Left ventricle myocardium inferior (tissue), 1 donor: ENCODE measurements around the gene DONSON. TPM values are rescaled to one million over a fixed set of nuclear protein-coding genes. Genes with fewer than 3 reads are reported as not detected.
A peak's percentile ranks its signal among the peaks of the same experiment; 100 is the strongest.
"Not testable (repeated sequence)": the region's sequence is repeated elsewhere in the genome, so short reads cannot be mapped to it uniquely, and the experiment has no call there.

ENCODE experiments used
- DNase-seq: peaks from one replicate; pipeline ENCODE4 v3.0.0-alpha.2; 2020
- H3K27ac ChIP-seq: fragments of 200-600 bp; replicated peaks from 2 replicates; pipeline ENCODE4 v1.8.0; 2021
- H3K27me3 ChIP-seq: fragments of 200-600 bp; 2 replicates; pipeline ENCODE4 v1.8.0; 2021; ENCODE audit warnings: low read depth
- H3K36me3 ChIP-seq: fragments of 200-600 bp; 2 replicates; pipeline ENCODE4 v1.8.0; 2021
- H3K4me1 ChIP-seq: fragments of 200-600 bp; 2 replicates; pipeline ENCODE4 v1.8.0; 2021
- H3K4me3 ChIP-seq: fragments of 200-600 bp; 2 replicates; pipeline ENCODE4 v1.8.0; 2021; ENCODE audit warnings: mild to moderate bottlenecking, moderate library complexity
- H3K9me3 ChIP-seq: fragments of 200-600 bp; replicated peaks from 2 replicates; pipeline ENCODE4 v1.8.0; 2021
- CTCF ChIP-seq: fragments of 200-600 bp; IDR thresholded peaks from 2 replicates; pipeline ENCODE4 v1.8.0; 2021; ENCODE audit warnings: antibody characterized with exemption, mild to moderate bottlenecking, borderline replicate concordance
- intact Hi-C: fragments of 100-400 bp; cut with micrococcal nuclease; formaldehyde crosslinking; loops from one replicate; pipeline ENCODE4 v1.11.0; 2022
- total RNA-seq: library from RNA; stranded (reverse); fragmentation: NEBNext Ultra II Directional; extraction: Animal tissue kit (Norgen Biotek cat#: 25700); gene quantifications from one replicate; pipeline ENCODE4 v1.2.1, GENCODE V29; 2021
- donor health status: DM: no; HTN: yes; CAD: no; lungs with severe emphysema.

Gene DONSON
- total RNA-seq, 1 donor from 2014 or later, result 6.9 TPM

DNA sequence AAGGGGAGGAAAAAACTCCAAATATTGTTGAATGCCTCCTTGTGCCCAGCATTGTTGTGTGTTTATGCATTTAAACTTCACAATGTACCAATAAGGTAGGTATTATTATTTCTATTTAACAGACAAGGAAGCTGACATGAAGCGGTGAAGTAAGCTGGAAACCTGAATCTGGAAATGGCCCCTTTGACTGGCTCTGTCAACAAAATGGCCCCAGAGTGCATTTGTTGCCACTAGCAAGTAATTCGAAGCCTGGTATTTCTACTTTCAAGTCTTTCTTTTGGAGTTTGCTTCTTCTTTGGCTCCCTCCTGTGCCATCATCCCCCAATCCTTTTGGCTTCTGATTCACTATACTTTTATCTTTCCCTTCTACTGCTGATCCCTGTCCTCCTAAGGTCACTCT lies 29.9 kb upstream of the DONSON start:
- H3K4me1 ChIP-seq, result no peaks in the 10 kb centered on the region
- H3K4me3 ChIP-seq, result no peak overlapping the region
- TF ChIP-seq CTCF, result no peak
- intact Hi-C loops, result no loop called here
- H3K27me3 ChIP-seq, result no peaks in the 10 kb centered on the region
- no peaks in the 10 kb centered on the region for H3K9me3 ChIP-seq
- no peak overlapping the region for H3K27ac ChIP-seq
- H3K36me3 ChIP-seq, result peaks cover 61% of the 10 kb centered on the region
- DNase-seq, result no peak

GRCh38 chr21:33617565-33617964 lies 29.1 kb upstream of the DONSON start:
- intact Hi-C loops, H3K9me3 ChIP-seq, H3K27ac ChIP-seq, H3K4me1 ChIP-seq, H3K27me3 ChIP-seq, DNase-seq, H3K4me3 ChIP-seq: not testable (repeated sequence)
- H3K36me3 ChIP-seq, result peaks cover 61% of the 10 kb centered on the region

GRCh38 chr21:33611006-33611744 lies 22.7 kb upstream of the DONSON start:
- intact Hi-C loops, result no loop called here
- Histone ChIP-seq H3K9me3 (no peaks in the 10 kb centered on the region), H3K36me3 (peaks cover 65% of the 10 kb centered on the region), H3K27ac (no peak overlapping the region), H3K27me3 (no peaks in the 10 kb centered on the region), H3K4me1 (no peaks in the 10 kb centered on the region), H3K4me3 (no peak overlapping the region)
- DNase-seq, result no peak
- TF ChIP-seq CTCF, result no peak

DNA sequence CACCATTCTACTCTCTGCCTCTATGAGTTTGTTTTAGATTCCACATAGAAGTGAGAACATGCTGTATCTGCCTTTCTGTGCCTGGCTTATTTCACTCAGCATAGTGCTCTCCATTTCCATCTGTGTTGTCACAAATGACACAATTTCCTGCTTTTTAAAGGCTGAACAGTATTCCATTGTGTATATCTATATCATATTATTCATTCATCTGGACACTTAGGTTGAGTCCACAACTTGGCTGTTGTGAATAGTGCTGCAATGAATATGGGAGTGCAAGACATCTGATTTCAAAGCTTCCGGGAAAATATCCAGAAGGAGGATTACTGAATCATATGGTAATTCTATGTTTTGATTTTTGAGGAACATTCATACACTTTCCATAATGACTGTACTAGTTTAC lies 20.1 kb upstream of the DONSON start:
- intact Hi-C loops, result no loop called here
- Histone ChIP-seq H3K27ac (no peak overlapping the region), H3K36me3 (peaks cover 56% of the 10 kb centered on the region), H3K4me3 (no peak overlapping the region), H3K4me1 (no peaks in the 10 kb centered on the region), H3K9me3 (no peaks in the 10 kb centered on the region), H3K27me3 (no peaks in the 10 kb centered on the region)
- no peak for DNase-seq
- TF ChIP-seq CTCF, result no peak

DNA sequence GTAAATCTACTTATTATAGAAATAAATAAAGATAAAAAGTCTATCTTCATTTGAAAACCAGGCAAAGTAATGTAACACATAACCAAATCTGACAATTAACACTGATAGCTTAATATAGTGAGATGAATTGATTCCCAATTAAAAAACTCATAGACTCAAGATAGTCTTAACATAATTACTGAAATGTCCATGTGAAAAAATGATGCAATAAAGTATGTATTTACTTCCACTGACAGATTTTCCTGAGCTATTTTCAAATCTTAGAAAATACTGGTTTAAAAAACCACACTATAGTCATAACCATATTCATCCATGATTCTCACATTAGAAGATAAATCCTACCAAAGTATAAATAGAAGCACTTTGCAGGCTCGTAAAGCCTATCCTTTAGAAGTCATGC lies 9.6 kb upstream of the DONSON start:
- Histone ChIP-seq H3K9me3 (no peaks in the 10 kb centered on the region), H3K4me1 (no peaks in the 10 kb centered on the region), H3K36me3 (peaks cover 91% of the 10 kb centered on the region), H3K27ac (no peak overlapping the region), H3K4me3 (no peak overlapping the region), H3K27me3 (no peaks in the 10 kb centered on the region)
- TF ChIP-seq CTCF, result no peak
- no peak for DNase-seq
- intact Hi-C loops, result no loop called here

DNA sequence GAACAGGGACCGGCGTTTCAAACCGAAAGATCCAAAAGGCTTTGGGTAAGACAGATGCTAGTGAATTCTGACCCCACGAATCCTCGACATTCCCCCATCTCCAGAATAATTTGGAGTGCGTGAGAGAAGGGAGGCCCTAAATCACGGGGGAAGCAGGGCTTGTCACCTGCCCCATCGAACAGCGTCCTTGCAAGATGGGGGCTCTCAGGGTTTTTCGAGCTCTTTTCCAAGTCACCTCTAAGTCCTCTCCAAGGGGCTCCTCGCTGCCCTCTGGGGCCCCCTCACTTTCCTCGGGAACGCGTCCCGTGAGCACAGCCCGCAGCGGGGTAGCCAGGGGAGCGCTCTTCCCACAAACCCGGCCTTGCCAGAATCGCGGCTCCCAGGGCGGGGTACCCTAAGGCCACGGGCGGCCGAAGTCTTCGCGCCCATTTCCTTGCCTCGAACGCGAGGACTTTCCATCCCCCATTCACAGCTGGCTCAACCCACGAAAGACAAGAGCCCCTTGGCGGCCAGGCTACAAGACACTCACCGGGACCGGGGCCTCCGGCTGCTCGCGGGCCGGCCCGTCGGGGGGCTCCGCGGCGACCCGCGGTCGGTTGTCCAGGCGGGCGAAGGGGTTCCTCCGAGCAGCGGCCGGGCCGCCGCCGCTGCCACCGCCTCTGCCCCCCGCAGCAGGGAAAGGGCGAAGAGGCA lies 546 bp downstream of the DONSON start:
- TF ChIP-seq CTCF, result no peak
- H3K9me3 ChIP-seq, result no peaks in the 10 kb centered on the region
- H3K27ac ChIP-seq, result peak overlapping the region; percentile 90
- no peaks in the 10 kb centered on the region for H3K27me3 ChIP-seq
- H3K4me3 ChIP-seq, result peak overlapping the region; percentile 90
- H3K4me1 ChIP-seq, result peaks cover 23% of the 10 kb centered on the region
- DNase-seq, result no peak
- H3K36me3 ChIP-seq, result peaks cover under 1% of the 10 kb centered on the region
- intact Hi-C loops, result no loop called here
